ENCODE data around the gene GIMAP1.

GIMAP1 gene

DNA sequence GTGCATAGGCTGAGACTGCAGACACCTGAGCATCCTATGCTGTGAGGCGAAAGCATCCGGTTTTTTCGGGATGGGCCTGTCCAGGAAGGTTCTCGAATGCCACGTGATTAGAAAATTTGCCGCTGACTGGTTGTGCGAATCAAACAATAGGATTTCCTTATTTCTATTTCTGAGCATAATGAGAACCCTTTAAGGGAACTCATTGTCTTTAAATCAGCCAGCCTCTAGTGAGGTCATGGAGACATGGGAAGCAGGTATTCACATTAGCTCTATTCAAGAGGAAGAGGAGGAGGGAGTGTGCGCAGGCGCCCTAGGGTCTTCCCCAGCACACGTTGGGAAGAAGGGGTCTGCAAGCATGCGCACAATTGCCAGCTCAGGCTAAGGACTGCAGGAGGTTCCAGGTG is 5.6 kb downstream of the GIMAP1 start:
- no peak for DNase-seq (ENCODE audit: extremely low read depth in 1 of 2, low read depth in 1 of 2)

DNA sequence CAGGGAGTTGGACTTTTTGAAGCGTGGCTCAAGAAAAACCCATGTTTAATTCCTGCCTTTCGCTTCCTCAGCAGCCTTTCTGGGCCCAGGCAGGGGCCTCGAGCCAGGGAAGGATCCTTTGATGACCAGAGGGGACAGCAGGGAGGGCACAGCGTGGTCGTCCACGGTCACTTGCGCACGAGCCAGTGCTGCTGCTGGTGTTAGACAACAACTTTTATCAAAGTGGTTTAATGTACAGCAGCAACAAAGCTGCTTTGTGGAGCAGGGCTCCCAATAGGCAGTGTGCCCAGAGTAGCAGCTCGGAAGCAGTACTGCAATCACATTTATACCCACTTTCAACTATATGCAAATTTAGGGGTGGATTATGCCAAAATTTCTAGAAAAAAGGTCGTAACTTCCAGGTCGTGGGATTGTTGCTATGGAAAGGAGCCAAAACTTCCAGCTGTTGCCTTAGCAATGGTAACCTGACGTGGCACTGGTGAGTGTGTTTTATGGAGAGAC is 6.1 kb downstream of the GIMAP1 start:
- DNase-seq (ENCODE audit: extremely low read depth in 1 of 2, low read depth in 1 of 2): no peak

DNA sequence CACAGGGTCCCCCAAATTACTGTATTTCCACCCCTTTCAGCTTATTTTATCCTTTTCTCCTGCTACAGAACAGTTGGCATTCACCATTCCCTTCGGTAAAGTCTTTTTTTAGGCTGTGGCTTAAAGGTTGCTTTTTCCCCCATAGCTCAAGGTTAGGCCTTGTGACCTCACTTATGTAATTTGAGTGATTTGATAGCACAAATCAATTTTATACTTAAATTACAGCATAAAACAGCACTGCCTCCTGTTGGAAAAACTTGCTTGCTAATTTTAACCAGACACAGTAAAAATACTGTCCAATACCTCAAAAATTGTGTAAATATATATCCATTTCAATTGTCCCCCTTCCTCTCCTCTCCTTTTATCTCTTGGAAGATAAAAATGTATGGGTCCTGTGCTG is 7.1 kb downstream of the GIMAP1 start:
- no peak for DNase-seq (ENCODE audit: extremely low read depth in 1 of 2, low read depth in 1 of 2)

DNA sequence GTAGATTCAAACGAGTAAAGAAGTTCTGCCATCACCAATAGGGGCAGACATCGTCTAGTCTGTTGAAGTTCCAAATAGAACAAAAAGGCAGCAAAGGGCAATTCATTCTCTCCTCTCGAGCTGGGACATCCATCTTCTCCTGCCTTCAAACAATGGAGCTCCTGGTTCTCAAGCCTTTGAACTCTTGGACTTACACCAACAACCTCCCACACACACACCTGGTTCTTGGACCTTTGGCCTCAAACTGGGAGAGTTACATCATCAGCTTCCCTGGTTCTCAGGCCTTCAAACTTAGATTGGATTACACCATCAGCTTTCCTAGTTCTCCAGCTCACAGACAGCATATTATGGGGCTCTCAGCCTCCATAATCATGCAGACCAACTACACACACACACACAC is 11.0 kb downstream of the GIMAP1 start:
- DNase-seq (ENCODE audit: extremely low read depth in 1 of 2, low read depth in 1 of 2): no peak

DNA sequence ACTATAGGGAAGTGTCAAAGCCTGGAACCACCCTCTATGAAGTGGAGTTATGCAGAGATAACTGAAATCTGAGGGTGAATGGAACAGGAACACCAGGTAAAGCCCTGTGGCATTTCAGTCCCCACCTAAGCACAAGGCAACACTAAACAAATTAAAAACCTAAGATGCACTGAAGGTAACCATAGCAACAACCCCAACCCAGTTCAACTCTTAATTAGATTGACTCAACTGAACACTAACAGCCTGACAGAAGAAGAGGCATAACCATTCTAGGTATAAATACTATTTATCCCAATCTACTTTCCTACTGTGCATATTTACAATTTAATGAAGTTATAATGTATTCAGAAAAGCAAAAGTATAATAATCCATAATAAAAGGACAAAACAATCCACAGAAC is 11.6 kb downstream of the GIMAP1 start:
- no peak for DNase-seq (ENCODE audit: extremely low read depth in 1 of 2, low read depth in 1 of 2)

DNA sequence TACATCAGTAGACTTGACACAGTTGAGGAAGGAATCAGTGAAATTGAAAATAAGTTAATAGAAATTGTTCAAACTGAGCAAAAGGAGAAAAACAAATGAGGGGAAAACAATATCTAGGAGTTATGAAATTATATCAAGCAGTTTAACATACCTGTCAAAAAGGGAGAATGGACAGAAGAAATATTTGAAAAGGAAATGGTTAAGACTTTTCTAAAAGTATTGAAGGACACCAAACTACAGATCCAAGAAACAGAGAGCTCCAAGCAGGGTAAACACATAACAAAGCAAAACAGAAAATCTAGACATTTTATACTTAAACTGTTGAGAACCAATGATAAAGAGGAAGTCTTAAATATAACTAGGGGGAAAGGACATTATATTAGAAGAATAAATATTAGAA is 12.2 kb downstream of the GIMAP1 start:
- DNase-seq (ENCODE audit: extremely low read depth in 1 of 2, low read depth in 1 of 2): no peak

DNA sequence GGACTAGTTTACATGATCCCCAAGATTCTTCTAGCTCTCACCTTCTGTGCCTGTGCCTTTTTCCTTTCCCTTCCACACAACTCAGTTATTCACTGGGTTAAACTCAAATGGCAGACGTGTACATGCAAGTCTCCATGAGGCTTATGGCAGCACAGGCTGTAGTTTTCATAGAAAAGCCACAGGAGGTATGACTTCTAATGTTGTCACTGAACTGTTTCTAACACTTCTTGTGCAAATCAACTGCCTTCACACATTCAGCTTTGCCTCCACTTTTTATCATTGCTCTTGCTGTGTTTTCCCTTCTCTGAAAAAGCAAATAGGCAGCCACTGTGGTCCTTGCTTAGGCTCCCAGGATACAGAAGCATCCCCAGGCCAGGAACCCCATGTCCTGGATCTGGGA is 15.5 kb downstream of the GIMAP1 start:
- no peak for DNase-seq (ENCODE audit: extremely low read depth in 1 of 2, low read depth in 1 of 2)

DNA sequence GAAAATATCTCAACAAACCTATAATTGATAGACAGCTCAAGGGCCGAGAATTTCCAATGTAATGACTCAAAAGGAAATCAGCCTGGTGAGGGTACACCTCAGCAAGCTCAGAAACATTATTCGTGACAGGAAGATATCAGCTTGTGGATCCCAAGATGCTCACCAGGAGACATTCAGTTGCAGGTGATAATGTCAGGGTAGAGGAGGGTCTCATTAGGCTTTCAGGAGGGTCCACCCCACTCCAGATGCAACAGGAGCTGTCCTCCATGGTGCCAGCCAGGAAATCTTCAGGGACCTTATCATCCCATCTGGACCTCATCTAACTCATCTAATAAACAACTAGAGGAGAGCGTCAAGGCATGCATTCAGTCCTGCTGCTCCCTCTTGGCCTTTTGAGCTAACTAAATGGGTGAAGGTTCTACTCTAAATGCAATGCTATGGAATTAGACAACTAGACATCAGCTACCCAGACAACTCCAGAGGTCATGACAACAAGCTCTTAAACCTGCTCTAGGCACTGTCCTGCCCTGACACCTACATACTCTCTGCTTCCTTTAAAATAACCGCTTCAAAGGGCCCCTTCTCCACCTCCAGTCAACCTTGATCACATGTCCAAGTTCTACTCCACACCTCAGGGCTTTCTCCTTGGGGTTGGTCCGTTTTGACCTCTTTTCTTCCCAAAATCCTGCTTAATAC is 16.5 kb downstream of the GIMAP1 start:
- DNase-seq (ENCODE audit: extremely low read depth in 1 of 2, low read depth in 1 of 2): no peak

DNA sequence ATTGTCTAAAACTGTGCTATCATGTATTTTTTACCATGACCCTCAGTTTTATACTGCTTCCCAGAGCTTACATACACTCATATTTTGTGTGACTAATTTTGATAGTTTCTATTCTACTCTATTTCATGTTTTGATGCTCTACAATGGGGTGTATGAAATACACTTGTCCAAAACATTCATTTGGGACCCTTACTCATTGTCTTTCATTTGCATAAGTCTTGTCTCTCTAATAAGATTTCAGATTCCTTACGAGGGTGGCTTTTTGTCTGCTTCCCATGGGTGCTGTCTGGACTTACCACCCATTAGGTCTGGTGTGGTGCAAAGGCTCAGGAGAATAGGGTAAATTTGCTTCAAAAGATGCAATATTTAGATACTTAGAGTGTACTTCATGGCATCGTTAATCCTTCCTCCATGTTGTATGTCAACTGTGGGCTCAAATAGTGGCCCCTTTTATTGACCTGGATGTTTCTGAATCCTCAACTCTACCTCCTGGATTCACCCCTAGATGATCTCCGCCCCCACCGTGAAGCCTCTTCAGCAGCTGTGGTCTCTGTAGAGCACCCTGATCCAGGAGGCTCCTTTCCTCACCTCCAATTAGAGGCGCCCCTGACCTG is 17.2 kb downstream of the GIMAP1 start:
- DNase-seq (ENCODE audit: extremely low read depth in 1 of 2, low read depth in 1 of 2): no peak

DNA sequence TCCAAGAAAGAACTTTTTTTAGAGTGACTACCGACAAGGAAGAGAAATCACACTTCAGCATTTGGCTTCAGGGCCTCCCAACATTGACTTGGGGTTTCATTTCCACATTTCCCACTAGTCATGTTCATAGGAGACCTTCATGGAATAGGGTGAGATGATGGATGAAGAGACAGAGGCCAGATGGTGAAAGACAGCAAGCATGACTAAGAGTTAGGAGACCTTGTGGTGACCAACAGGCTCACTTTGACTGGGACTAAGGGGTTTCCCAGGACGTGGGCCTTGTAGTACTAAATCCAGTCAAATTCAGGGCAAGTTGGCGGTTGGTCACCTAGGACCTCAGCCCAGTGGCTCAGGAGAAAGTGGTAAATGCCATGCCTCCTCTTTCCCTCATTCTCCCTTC is 17.8 kb downstream of the GIMAP1 start:
- no peak for DNase-seq (ENCODE audit: extremely low read depth in 1 of 2, low read depth in 1 of 2)

DNA sequence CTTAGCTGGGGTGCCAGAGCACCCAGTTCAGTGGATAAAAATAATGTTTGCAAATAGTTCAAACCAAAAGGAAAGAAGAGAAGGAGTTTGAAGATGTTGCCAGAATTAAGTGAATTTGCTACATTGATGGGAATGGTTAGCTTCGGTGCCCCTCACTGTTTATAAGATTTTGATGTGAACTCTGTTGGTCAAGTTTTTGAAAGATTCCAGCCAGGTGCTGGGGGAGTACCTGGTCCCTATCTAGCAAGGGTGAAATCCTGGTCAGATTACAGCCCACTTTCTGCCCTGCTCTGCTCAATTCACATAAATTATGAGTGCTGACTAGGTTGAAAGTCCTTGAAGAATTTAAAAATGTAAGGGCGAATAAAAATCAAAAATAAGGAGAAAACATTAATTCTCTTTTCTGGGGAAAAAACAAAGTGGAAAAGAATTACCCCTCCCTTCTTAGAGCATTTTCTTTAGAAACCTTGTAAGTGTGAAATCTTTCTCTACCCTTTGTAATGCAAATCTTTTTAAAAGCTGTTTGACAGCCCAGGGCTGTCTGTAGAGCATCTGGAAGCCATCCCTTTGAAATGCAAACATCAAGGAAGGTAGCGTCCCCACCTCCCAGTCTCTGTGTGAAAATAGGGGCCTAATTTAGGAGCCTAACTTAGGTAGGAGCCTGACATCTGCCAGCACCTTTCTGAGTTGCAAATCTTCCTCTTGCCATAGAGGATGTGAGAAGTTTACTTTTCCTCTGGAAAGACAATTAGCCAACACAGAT is 19.4 kb downstream of the GIMAP1 start:
- DNase-seq (ENCODE audit: extremely low read depth in 1 of 2, low read depth in 1 of 2): no peak

DNA sequence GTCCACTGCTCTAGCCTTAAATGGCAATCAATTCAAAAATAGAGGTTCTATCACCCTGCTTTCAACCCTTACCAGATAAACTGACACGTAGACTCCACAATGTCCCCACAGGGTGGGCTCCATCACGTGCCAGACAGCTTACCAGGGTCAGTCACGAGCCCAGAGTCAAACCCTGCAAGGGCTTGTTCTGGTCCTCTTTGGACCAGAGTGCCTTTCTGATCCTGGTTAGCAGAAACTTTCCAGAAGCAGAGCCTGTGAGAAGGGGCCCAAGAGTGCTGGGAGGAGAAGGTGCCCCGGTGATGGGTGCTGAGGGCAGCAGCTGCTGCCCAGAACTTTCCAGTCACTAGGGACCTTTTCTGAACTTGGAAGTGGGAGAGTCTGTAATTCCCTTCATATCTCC is 20.5 kb downstream of the GIMAP1 start:
- DNase-seq (ENCODE audit: extremely low read depth in 1 of 2, low read depth in 1 of 2): no peak

DNA sequence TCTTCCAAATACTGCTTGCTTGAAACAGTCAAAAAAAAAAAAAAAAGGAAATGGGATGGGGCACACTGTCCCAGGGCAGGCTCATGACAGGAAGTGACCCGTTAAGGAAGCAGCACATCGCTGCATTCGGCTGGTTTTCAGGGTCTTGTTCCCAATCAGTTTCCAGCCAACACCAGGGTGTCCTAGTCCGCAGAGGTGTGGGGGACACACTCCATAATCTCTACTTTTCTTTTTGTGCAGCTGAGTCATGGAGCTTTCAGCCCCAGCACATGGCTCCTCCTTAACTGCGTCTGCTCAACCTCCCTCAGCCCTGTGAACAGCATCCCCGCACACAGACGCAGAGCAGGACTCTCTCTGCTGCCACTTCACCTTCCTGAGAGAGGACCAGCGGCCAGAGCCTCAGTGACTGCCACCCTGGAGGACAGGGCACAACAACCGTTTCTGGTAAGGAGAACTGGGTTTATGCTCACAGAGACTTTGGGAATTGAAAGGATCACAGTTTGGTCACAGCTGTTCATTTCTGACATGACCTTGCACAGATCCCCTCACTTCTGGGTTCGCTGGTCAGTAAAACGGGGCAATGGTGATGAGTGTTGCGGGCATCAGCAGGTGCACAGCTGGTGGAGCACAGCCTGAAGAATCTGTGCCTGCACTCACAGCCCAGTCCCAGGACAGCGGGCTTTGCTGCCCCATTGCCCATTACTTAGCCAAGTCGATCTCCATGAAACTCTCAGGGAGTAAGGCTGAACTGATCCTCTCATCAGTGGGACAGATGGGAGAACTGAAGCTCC is 21.0 kb downstream of the GIMAP1 start, which contains the start of gene GIMAP5:
TSS of gene GIMAP5 (plus strand) at position 154 of the 791 bp plus-strand sequence. CDS start 3,467 bp downstream, outside the sequence.
- DNase-seq (ENCODE audit: extremely low read depth in 1 of 2, low read depth in 1 of 2): peak in 1 of 2 donors; percentile 33

DNA sequence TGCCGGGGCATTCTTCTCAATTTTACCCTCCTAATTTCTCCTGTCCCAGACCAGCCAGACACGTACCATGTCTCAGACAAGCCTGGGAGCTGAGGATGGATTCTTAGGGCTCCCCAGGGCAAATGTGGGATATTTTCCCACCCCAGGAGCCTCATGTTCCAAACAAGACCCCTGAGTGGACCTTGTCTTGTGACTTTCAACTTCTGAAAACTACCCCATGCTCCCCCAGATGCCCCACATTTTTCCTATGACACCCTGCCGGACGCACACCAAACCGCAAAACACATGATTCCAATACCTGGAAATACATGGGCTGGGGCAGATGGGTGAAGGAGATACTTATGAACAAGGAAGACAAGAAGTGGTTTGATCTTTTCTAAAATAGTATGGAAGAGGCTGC is 21.7 kb downstream of the GIMAP1 start:
- DNase-seq (ENCODE audit: extremely low read depth in 1 of 2, low read depth in 1 of 2): no peak

DNA sequence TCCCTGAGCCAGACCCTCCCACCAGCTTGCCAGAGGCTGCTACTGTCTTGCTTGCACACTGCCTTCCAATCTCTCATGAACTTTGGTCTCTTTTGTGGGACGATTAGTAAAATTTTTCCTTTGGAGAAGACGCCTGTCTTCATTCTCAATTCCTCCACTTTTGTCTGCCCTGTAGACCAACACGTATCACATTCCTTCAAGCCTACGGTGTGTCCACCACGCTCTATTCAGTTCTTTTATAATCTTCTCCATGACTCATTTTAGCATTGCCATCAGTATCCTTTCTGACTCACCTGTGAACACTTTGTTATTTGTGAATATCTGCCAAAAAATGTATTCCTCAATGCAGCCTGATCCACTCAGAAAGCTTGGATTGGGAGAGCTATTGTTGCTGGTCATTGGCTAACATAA is 22.2 kb downstream of the GIMAP1 start:
- DNase-seq (ENCODE audit: extremely low read depth in 1 of 2, low read depth in 1 of 2): no peak

DNA sequence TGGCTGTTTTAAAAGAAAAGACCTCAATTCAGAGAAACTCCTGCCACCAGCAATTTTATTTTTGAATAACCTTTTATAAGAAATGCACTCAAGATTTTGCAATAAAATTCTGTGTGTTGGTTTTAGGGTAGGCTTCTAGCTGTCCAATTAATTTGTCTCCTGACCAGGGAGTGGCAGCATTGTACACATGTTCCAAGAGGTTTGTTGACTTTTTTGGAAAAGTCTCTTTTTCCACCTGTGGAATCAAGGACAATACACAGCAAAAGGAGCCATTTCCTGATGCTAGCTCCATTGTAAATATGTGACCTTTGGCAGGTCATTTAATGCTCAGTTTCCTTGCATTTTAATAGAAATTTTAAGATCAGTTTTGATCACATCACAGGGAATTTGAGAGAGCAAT is 22.6 kb downstream of the GIMAP1 start:
- DNase-seq (ENCODE audit: extremely low read depth in 1 of 2, low read depth in 1 of 2): no peak

DNA sequence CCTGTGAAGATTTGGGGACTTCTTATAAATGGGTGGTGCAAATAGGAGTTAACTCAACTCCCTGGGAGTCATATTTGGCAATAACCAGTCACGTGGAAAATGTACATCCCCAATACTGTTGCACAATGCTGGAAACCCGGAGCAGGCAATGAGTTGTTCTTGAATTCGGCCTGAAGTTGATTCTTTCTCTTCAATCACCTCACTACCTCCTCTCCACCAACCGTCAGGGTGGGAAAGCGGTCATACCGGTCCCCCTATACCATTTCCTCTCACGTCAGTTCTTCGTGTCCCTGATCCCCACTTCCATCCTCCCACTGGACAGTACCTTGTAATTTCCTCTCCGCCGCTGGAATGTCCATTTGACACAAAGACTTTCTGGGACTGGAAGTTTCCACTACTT is 23.6 kb downstream of the GIMAP1 start:
- no peak for DNase-seq (ENCODE audit: extremely low read depth in 1 of 2, low read depth in 1 of 2)

DNA sequence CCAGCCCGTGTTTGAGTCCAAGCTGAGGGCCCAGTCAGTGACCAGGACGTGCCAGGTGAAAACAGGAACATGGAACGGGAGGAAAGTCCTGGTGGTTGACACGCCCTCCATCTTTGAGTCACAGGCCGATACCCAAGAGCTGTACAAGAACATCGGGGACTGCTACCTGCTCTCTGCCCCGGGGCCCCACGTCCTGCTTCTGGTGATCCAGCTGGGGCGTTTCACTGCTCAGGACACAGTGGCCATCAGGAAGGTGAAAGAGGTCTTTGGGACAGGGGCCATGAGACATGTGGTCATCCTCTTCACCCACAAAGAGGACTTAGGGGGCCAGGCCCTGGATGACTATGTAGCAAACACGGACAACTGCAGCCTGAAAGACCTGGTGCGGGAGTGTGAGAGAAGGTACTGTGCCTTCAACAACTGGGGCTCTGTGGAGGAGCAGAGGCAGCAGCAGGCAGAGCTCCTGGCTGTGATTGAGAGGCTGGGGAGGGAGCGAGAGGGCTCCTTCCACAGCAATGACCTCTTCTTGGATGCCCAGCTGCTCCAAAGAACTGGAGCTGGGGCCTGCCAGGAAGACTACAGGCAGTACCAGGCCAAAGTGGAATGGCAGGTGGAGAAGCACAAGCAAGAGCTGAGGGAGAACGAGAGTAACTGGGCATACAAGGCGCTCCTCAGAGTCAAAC is 26.0 kb downstream of the GIMAP1 start:
- DNase-seq (ENCODE audit: extremely low read depth in 1 of 2, low read depth in 1 of 2): no peak

DNA sequence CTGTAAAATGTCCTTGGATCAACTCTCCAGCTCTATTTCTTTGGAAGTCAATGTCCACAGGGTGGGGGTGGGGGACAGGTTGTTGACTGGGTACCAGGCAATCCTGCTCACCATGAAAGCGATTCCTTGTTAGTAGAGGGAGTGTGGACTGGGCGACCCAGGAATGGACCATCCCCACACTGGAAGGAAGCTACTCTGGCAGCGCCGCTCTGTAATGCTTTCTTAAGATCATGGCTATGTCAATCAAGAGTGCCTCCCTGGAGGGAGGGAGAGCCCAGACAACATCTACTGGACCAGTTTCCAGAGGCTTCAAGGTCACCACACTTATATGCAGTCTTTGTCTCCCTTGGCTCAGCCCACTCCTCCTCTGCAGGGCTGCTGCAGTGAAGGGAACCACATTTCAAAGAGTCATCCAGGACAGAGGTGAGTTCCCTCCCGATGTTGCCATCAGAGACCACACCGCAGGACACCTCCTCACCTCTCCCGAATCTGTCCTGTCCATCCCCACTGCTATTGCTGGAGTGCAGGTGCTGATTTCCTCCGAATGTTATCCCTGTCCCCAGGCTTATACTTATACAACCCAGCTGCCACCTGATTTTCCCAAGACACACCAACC is 27.7 kb downstream of the GIMAP1 start:
- no peak for DNase-seq (ENCODE audit: extremely low read depth in 1 of 2, low read depth in 1 of 2)

DNA sequence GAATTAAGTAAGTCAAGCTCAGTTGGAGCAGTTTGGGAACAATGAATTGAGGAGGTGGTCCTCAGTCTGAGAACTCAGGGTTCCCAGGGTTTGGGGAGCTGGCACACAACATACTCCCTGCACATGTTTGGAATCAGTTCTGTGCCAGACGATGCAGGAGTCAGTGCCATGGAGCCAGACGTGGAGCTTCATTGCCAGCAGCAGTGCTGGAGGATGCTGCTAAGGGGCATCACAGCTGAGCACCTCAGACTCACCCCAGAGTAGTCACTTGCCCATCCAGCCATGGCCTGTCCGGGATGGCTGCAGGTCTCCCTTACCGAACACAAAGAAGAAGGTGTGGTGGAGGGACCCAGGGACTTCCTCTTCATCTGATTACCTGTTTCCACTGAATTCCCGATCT is 28.7 kb downstream of the GIMAP1 start:
- no peak for DNase-seq (ENCODE audit: extremely low read depth in 1 of 2, low read depth in 1 of 2)
